ENCODE data around the gene PTPRM. TPM values are rescaled to one million over a fixed set of nuclear protein-coding genes. Genes with fewer than 3 reads are reported as not detected.
"Not testable (repeated sequence)": the region's sequence is repeated elsewhere in the genome, so short reads cannot be mapped to it uniquely, and the experiment has no call there.

The PTPRM gene
- total RNA-seq, 2 donors from 2014 or later: 80.1 to 106 TPM

GRCh38 chr18:7954238-7954637, 387.1 kb downstream of the PTPRM start:
- Histone ChIP-seq H3K4me3 (no peak overlapping the region), H3K27ac (no peak overlapping the region), H3K4me1 (peaks cover 0 to 13% of the 10 kb centered on the region in 2 donors), H3K27me3 (no peaks in the 10 kb centered on the region), H3K9me3 (no peaks in the 10 kb centered on the region), H3K36me3 (no peaks in the 10 kb centered on the region)
- no peak for DNase-seq (ENCODE audit: low spot score)
- no peak for TF ChIP-seq CTCF (IDR thresholded peaks at IDR 0.05)

- Histone ChIP-seq H3K4me1 (peaks cover 0 to 15% of the 10 kb centered on the region in 2 donors), H3K36me3 (no peaks in the 10 kb centered on the region)
- DNase-seq (ENCODE audit: low spot score): no peak
These were observed 388.1 kb downstream of the PTPRM start for GRCh38 chr18:7955175-7955574.

GRCh38 chr18:7957297-7957696, 390.2 kb downstream of the PTPRM start:
- no peak overlapping the region for H3K27ac ChIP-seq
- no peak for TF ChIP-seq CTCF (IDR thresholded peaks at IDR 0.05)
- H3K4me1 ChIP-seq: peaks cover 0 to 15% of the 10 kb centered on the region in 2 donors
- no peak for DNase-seq (ENCODE audit: low spot score)
- no peaks in the 10 kb centered on the region for H3K27me3 ChIP-seq
- H3K4me3 ChIP-seq: no peak overlapping the region
- no peaks in the 10 kb centered on the region for H3K36me3 ChIP-seq
- H3K9me3 ChIP-seq: no peaks in the 10 kb centered on the region

More at GRCh38 chr18:7955175-7955574, 388.1 kb downstream of the PTPRM start:
- Histone ChIP-seq H3K27me3 (no peaks in the 10 kb centered on the region), H3K27ac (no peak overlapping the region), H3K4me3 (no peak overlapping the region), H3K9me3 (no peaks in the 10 kb centered on the region)
- no peak for TF ChIP-seq CTCF (IDR thresholded peaks at IDR 0.05)

- H3K9me3 ChIP-seq: no peaks in the 10 kb centered on the region
- peaks cover 0 to 20% of the 10 kb centered on the region in 2 donors for H3K4me1 ChIP-seq
- H3K36me3 ChIP-seq: no peaks in the 10 kb centered on the region
- H3K27me3 ChIP-seq: no peaks in the 10 kb centered on the region
- no peak for DNase-seq (ENCODE audit: low spot score)
- no peak overlapping the region for H3K27ac ChIP-seq
- no peak overlapping the region for H3K4me3 ChIP-seq
- no peak for TF ChIP-seq CTCF (IDR thresholded peaks at IDR 0.05)
These were observed 391.2 kb downstream of the PTPRM start for GRCh38 chr18:7958081-7958896.

- Histone ChIP-seq H3K27me3 (no peaks in the 10 kb centered on the region), H3K36me3 (no peaks in the 10 kb centered on the region), H3K9me3 (no peaks in the 10 kb centered on the region), H3K4me1 (peaks cover 0 to 22% of the 10 kb centered on the region in 2 donors), H3K27ac (no peak overlapping the region), H3K4me3 (no peak overlapping the region)
- no peak for DNase-seq (ENCODE audit: low spot score)
- TF ChIP-seq CTCF (IDR thresholded peaks at IDR 0.05): no peak
These were observed 391.7 kb downstream of the PTPRM start for GRCh38 chr18:7958897-7959146.

- not testable (repeated sequence) for H3K27ac ChIP-seq; H3K9me3 ChIP-seq; H3K36me3 ChIP-seq; H3K27me3 ChIP-seq; H3K4me3 ChIP-seq; DNase-seq (ENCODE audit: low spot score)
- peaks cover 0 to 11% of the 10 kb centered on the region in 2 donors for H3K4me1 ChIP-seq
These were observed 399.6 kb downstream of the PTPRM start for GRCh38 chr18:7966682-7967081.

All from right atrium auricular region (tissue), 2 donors.